Hematopoietic multipotent progenitor cell treated with erythropoietin and hydrocortisone succinate and interleukin-3 and kit ligand, for 8 days (in vitro differentiated cells): ENCODE measurements around the gene TMEFF2.
A peak's percentile ranks its signal among the peaks of the same experiment; 100 is the strongest.

ENCODE experiments used
- DNase-seq: peaks from one replicate; pipeline ENCODE4 v3.0.0-alpha.2; 2015

TMEFF2 gene

DNA sequence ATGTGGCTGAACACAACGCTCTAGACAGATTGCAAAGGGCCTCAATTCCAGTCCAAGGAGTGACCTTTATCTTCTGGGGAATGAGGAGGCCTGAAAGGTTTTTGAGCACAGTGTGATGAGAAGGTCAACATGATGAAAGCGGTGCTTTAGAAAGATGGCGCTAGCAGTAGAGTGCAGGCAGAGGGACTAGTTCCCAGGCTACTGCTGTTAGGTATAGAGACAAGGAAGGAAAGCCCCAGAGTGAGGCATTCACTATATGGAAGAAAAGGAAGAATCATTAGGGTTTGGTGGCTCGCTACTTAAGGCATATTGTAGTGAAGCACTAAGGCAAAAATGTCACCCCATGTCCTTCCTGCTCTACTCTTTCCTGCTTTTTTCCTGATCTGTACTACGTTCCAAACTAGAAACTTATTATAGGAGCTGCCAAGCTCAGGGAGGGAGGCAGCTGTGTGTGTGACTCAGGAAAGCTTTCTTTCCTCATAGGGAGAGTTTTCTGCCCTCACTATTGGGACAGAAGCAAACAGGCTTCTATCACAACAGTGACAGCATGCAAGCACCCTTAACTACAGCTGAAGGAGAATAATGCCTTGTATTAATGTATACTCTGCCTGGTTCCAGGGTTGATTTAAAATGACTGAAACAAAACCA is 187.0 kb downstream of the TMEFF2 start:
- DNase-seq, result no peak

DNA sequence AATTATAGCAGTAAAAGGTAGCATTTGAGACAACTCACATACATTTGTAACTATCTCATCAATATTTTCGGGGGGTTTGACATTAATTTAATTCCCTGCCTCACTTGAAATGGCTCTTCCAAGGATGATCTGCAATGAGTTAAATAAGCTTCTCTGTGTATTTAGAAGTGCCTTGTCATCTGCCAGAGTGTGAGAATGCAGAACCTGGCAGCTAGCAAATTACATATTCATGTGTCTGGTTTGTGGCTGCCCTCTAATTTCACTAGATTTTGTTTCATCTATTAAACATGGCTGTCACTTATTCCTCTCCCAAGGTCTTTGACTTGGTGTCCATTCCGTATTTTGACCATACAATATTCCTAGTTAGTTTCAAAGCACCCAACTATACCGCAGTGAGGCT is 189.5 kb downstream of the TMEFF2 start:
- DNase-seq, result no peak

DNA sequence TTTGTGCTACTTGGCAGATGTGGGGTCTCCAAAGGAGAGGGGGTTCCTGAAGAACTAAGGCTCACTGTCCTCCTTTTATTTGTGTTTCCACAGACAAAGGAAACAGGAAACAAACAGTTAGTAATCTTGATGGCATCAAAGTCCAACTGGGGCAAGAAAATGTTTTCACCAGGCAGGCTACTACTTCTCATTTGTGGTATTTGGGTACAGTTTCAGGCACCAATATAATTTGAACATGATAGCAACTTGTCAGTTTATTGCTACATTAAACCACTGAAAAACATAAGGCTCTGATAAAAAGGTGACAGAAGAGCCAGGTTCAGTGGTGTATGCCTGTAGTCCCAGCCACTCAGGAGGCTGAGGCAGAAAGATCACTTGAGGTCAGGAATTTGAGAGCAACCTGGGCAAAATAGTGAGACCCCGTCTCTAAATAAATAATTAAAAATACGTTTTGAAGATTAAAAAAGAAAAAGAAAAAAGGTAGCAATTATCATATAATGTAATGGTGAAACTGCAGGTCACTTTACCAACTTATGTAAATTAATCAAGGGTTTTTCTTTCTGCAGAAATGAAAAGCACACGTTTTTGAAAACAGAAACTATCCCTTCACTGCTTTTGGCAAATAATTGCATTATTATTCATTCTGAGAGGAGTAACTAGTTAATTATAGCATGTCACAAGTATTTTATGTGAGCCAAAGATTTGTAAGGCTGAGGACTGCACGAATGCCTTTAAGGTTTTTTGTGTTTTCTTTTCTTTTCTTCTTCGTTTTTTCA is 190.4 kb downstream of the TMEFF2 start:
- DNase-seq, result no peak

DNA sequence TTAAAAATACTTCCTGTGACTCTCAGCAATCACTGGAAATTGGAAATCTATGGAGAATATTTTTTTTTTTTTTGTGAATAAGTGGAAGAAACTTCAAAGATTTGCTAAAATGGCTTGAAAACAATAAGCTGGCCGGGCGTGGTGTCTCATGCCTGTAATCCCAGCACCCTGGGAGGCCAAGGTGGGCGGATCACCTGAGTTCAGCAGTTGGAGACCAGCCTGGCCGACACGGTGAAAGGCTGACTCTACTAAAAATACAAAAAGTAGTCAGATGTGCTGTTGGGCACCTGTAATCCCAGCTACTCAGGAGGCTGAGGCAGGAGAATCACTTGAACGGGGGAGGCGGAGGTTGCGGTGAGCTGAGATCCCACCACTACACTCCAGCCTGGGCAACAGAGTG is 192.3 kb downstream of the TMEFF2 start:
- no peak for DNase-seq

GRCh38 chr2:192000196-192000980 is 194.3 kb downstream of the TMEFF2 start:
- DNase-seq, result no peak

GRCh38 chr2:191999101-191999841 is 195.5 kb downstream of the TMEFF2 start:
- no peak for DNase-seq

DNA sequence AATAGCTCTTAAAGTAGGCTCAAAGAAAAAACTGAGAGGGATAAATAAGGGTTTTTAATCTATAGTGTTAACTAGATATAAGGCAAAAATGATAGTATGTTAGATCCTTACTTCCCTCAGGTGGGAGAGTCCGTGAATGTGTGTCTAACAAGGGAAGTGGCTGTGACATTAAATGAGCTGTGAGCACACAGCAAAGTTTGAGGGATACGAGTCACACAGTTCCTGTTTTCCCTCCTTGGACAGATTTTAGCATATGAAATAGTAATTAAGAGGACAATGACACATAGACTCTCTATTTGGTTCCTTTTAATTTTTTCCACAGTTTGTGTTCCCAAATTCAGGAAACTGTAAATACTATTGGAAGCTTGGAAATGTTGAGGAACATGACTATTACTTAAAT is 199.4 kb downstream of the TMEFF2 start:
- DNase-seq, result no peak

DNA sequence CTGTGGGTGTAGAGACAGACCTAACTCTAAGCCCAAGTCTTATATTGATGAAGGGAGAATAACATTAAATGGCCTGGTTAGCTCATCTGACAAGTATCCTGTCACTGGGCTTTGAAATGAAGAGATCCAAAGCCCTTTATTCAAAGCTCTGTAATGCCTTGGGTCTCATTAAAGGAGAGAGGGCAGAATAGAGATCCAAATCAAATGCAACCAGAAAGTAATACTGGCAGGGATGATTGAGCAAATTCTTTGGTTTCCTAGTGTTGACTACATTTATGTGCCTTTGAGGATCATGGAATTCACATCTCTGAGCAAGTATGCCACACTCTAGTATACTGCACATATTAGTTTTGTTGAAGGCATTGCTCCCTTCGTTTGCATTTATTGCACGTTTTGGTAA is 200.0 kb downstream of the TMEFF2 start:
- DNase-seq, result no peak

- DNase-seq, result peak; percentile 40
Measured at GRCh38 chr2:191991442-191991841, 203.3 kb downstream of the TMEFF2 start.

DNA sequence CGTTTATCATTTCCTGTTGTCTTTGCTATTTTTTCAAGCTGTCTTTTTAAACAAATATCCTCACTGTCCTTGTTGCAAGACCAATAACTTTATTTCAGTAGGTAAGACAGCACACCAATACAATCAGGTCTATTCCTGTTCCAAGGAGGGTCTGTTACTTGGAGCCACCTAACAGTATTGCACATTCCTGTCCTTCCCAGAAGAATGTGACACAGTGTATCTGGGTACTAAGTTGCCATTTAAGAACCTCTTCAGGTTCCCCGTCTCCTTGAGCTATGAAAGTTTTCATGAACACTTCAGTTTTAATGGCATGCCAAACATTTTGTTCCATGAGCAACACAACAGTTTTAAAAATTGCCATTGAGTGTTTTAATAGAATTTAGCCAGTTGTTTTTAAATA is 209.0 kb downstream of the TMEFF2 start:
- DNase-seq, result no peak

- no peak for DNase-seq
Measured at GRCh38 chr2:191983591-191983990, 211.1 kb downstream of the TMEFF2 start.

- no peak for DNase-seq
Measured at GRCh38 chr2:191983186-191983585, 211.5 kb downstream of the TMEFF2 start.

DNA sequence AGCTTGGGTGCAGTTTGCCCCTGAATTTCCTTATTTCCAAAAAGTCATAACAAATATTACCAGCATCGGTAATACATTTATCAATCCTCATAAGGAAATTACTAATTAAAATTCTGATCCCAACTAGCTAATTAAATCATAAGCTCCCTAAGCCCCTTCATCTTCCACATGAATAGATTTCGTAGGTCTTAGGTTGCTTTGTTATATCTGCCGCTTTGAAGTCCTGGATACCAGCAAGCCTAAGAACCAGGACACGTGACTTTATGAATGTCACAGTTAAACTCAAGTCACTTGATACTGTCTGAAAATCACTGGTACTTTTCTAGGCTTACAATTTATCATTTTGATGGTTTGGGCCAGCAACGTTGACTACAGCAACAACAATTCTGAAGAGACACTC is 213.0 kb downstream of the TMEFF2 start:
- DNase-seq, result no peak

DNA sequence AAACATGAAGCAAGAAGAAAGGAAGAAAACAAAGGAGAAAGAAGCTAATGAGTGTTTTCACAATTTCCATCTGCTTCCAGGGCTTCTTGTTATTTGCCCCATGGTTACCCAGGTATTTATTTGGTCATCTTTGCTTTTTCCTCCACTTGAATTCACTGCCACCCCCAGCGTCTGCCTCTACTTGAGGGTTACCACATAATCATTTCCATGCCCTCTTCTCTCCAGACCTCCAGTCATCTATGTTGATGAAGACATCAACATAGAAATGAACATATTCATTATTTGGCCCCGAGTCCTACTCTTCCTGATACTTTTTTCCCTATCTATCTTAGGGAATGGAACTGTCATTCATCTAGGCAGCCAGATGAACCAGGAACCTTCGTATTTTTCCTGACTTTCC is 214.2 kb downstream of the TMEFF2 start:
- DNase-seq, result no peak

GRCh38 chr2:191979221-191979730 is 215.5 kb downstream of the TMEFF2 start:
- no peak for DNase-seq

DNA sequence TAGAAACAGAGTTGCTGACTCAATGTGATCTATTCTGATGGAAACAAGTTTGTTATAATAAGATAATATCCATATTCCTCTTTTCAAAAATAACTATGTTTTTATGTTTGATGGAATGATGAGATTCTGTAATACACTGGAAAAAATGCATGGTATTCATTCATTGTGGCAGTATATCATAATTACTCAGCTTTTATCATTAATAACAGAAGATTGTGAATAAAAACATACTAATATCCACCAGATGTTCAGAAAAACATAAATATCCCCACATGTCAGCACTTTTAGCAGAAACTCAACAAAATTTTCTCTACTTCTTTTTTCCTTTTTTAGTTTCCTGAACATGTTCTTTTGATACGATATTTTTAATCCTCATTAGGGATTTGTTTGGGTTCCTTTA is 217.0 kb downstream of the TMEFF2 start:
- DNase-seq, result no peak

- DNase-seq, result no peak
Measured at GRCh38 chr2:191976436-191976835, 218.3 kb downstream of the TMEFF2 start.

- no peak for DNase-seq
Measured at GRCh38 chr2:191974676-191975075, 220.1 kb downstream of the TMEFF2 start.

GRCh38 chr2:191970867-191971266 is 223.9 kb downstream of the TMEFF2 start:
- DNase-seq, result no peak

DNA sequence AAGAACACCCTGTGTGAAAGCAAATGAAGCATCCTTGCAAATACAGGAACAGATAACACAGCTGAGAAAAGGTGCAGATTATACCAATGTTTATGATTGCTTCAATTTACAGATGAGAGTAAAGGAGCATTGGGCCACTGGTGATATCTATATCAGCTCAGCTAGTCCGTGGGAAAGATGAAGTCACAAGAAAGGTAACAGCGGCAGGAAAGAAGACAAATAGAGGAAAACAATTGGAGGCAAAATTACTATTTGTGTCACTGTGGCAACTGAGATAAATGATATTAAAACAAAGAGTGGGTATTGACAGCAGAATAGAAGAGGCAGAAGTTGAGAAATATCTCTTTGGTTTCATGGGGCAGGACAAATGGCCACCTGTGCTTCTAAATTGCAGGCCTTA is 226.6 kb downstream of the TMEFF2 start:
- DNase-seq, result no peak

DNA sequence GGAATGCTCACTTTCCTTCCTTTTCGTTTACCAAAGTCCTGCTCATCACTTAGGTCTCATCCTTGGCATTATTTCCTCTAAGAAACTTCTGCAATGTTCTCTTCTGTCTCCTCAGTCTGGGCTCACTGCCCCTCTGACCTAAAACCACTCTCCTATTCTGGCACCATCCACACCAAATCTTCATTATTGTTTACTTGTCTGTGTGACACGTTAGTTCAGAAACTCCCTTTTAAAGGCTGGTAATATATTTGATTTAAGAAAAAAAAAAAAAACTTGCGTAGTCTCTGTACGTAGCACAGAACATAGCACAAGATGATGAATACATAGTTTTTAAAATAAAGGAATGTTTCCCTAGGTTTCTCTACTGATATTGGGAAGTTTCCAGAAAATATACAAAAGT is 229.0 kb downstream of the TMEFF2 start:
- DNase-seq, result no peak

DNA sequence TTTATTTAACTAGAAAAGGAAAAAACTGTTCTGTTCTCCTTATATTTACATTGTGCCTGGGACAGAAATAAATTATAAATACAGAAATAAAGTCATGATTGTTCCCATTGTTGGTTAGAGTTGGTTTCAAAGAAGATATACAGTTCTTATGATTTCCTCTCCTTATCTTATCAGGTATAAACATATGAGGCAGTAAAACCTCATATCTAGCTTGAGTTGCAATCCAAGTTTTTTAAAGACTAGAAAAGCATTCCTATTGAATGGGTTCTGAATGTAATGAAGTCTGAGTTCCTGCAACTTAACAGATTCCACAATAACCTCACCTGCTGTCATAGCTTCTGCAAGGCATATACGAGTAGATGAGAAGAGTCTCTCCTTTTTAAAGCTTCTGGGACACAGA is 233.2 kb downstream of the TMEFF2 start:
- peak; percentile 72 for DNase-seq

GRCh38 chr2:191959209-191959608 is 235.5 kb downstream of the TMEFF2 start:
- no peak for DNase-seq
